ENCODE results near the gene ZC2HC1C.
A peak's percentile ranks its signal among the peaks of the same experiment; 100 is the strongest.

The ZC2HC1C gene

DNA sequence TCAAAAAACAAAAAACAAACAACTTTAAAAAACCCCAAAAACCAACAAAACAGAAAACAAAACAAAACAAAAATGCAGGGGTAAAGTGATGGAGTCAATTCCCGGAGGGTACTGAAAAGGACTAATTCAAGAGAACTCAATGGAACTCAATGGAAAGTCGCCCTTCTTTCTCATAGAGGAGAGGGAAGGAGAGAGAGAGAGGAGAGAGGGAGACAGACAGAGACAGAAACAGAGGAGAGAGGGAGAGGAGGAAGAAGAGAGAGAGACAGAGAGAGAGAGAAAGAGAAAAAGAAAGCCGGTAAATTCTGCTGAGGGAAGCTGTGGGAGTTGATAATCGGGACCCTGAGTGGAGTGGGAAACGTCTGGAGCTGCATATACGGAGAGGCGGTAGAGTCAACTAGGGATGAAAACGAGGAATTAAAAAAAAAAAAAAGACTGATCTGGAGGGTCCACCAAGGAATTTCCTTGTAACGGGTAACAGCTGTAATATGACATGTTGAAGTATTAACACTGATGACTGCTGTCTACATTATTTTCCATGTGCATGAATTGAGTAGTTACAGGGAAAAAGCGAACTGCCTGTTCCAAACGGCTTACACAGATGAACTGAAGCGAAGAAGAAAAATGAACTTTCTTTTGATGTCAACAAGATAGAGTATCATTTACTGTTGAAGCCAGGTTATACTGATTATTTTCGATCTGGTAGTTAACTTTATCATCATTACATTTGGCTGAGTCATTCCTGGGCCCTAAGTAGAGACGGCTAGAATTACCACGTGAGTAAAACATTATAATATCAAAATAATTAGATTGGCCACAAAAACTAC is 934 bp upstream of the ZC2HC1C start:
- H3K9me3 ChIP-seq (ENCODE audit: insufficient read depth, low read length), result no peaks in the 10 kb centered on the region
- H3K27ac ChIP-seq (ENCODE audit: low read depth, low read length), result peak overlapping the region; percentile 40
- no peak for TF ChIP-seq EZH2phosphoT487 (conservative IDR thresholded peaks at IDR 0.05; ENCODE audit: low read length)
- TF ChIP-seq, protein P1, sequence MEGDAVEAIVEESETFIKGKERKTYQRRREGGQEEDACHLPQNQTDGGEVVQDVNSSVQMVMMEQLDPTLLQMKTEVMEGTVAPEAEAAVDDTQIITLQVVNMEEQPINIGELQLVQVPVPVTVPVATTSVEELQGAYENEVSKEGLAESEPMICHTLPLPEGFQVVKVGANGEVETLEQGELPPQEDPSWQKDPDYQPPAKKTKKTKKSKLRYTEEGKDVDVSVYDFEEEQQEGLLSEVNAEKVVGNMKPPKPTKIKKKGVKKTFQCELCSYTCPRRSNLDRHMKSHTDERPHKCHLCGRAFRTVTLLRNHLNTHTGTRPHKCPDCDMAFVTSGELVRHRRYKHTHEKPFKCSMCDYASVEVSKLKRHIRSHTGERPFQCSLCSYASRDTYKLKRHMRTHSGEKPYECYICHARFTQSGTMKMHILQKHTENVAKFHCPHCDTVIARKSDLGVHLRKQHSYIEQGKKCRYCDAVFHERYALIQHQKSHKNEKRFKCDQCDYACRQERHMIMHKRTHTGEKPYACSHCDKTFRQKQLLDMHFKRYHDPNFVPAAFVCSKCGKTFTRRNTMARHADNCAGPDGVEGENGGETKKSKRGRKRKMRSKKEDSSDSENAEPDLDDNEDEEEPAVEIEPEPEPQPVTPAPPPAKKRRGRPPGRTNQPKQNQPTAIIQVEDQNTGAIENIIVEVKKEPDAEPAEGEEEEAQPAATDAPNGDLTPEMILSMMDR (IDR thresholded peaks at IDR 0.05; ENCODE audit: insufficient read depth, low read length, poor library complexity, severe bottlenecking), result no peak
- H3K4me3 ChIP-seq (ENCODE audit: insufficient read depth, low read length, poor library complexity, severe bottlenecking), result peak overlapping the region; percentile 65
- peaks cover 9% of the 10 kb centered on the region; the same call in 1 of the 2 replicates for H3F3A ChIP-seq (ENCODE audit: insufficient read depth)
- peak overlapping the region; percentile 96 for H3K4me2 ChIP-seq (ENCODE audit: low read depth, low read length, poor library complexity, severe bottlenecking)
- peaks cover 6% of the 10 kb centered on the region for H3K79me2 ChIP-seq (ENCODE audit: insufficient read depth, low read length)
- no peaks in the 10 kb centered on the region for H3K9me2 ChIP-seq (replicated peaks; ENCODE audit: insufficient read depth, low read length)
- peak overlapping the region; percentile 92 for H2AFZ ChIP-seq (ENCODE audit: low read depth, low read length, severe bottlenecking)
- no peaks in the 10 kb centered on the region for H3K27me3 ChIP-seq (ENCODE audit: low read length)
- H4K20me1 ChIP-seq (ENCODE audit: low read depth, low read length), result no peaks in the 10 kb centered on the region
- no peaks in the 10 kb centered on the region for H3K36me3 ChIP-seq (ENCODE audit: low read length)
- peak overlapping the region; percentile 66 for H3K9ac ChIP-seq (ENCODE audit: low read length)

DNA sequence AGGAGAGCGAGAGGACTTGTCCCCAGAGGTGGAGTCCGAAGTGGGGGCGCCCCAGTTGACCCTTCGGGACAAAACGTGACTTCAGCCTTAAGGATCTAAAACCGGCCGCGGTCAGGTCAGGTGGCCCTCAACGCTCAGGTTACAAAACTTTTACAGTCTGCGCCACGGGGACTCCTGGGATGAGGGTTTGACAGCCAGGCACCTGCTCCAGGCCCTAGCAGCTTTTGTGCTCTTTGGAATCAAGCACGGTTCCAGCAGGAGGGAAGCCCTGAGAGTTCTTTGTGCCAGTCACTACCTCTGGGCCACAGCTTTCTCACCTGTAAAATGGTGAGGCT is 337 bp downstream of the ZC2HC1C start:
- no peaks in the 10 kb centered on the region for H4K20me1 ChIP-seq (ENCODE audit: low read depth, low read length)
- H3K9ac ChIP-seq (ENCODE audit: low read length), result peak overlapping the region; percentile 66
- no peaks in the 10 kb centered on the region for H3K27me3 ChIP-seq (ENCODE audit: low read length)
- peak overlapping the region; percentile 65 for H3K4me3 ChIP-seq (ENCODE audit: insufficient read depth, low read length, poor library complexity, severe bottlenecking)
- TF ChIP-seq, protein P1 (IDR thresholded peaks at IDR 0.05; ENCODE audit: insufficient read depth, low read length, poor library complexity, severe bottlenecking), result no peak
- TF ChIP-seq EZH2phosphoT487 (conservative IDR thresholded peaks at IDR 0.05; ENCODE audit: low read length), result no peak
- no peaks in the 10 kb centered on the region for H3K9me3 ChIP-seq (ENCODE audit: insufficient read depth, low read length)
- H3K4me2 ChIP-seq (ENCODE audit: low read depth, low read length, poor library complexity, severe bottlenecking), result peak overlapping the region; percentile 96
- no peak overlapping the region for H3K27ac ChIP-seq (ENCODE audit: low read depth, low read length)
- 0 out of 2 replicates have a peak, but pooled peaks cover 3% of the 10 kb centered on the region for H3K79me2 ChIP-seq (ENCODE audit: insufficient read depth, low read length)
- H3K36me3 ChIP-seq (ENCODE audit: low read length), result no peaks in the 10 kb centered on the region
- peak overlapping the region; percentile 92 for H2AFZ ChIP-seq (ENCODE audit: low read depth, low read length, severe bottlenecking)
- H3K9me2 ChIP-seq (replicated peaks; ENCODE audit: insufficient read depth, low read length), result no peaks in the 10 kb centered on the region
- peaks cover 9% of the 10 kb centered on the region; the same call in 1 of the 2 replicates for H3F3A ChIP-seq (ENCODE audit: insufficient read depth)

DNA sequence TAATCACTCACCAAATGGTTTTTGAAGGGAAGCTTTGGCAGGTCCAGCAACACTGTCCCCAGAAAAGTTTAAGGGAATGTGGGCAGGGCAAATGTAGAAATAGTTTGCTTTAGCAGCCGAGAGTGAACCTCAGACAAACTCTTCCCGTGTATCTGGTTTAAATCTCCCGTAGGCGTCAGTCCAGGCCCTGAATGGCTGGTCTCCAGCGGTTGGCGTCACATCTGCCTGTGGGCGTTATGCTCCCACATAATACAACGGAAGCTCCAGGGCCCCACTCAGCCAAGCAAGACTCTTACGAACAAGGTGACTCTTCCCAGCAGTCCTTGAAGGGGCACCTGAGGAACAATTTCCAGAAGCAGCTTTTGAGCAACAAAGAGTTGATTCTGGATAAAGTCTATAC is 942 bp downstream of the ZC2HC1C start:
- H3K9ac ChIP-seq (ENCODE audit: low read length), result peak overlapping the region; percentile 66; the same call in 1 of the 2 replicates
- no peak overlapping the region for H3K4me2 ChIP-seq (ENCODE audit: low read depth, low read length, poor library complexity, severe bottlenecking)
- 0 out of 2 replicates have a peak, but pooled peaks cover 3% of the 10 kb centered on the region for H3K79me2 ChIP-seq (ENCODE audit: insufficient read depth, low read length)
- H3K9me2 ChIP-seq (replicated peaks; ENCODE audit: insufficient read depth, low read length), result no peaks in the 10 kb centered on the region
- H2AFZ ChIP-seq (ENCODE audit: low read depth, low read length, severe bottlenecking), result no peak overlapping the region
- H3K9me3 ChIP-seq (ENCODE audit: insufficient read depth, low read length), result no peaks in the 10 kb centered on the region
- H3K36me3 ChIP-seq (ENCODE audit: low read length), result no peaks in the 10 kb centered on the region
- no peak overlapping the region for H3K4me3 ChIP-seq (ENCODE audit: insufficient read depth, low read length, poor library complexity, severe bottlenecking)
- no peaks in the 10 kb centered on the region for H3K27me3 ChIP-seq (ENCODE audit: low read length)
- H3F3A ChIP-seq (ENCODE audit: insufficient read depth), result peaks cover 9% of the 10 kb centered on the region; the same call in 1 of the 2 replicates
- TF ChIP-seq EZH2phosphoT487 (conservative IDR thresholded peaks at IDR 0.05; ENCODE audit: low read length), result no peak
- TF ChIP-seq, protein P1 (IDR thresholded peaks at IDR 0.05; ENCODE audit: insufficient read depth, low read length, poor library complexity, severe bottlenecking), result no peak
- no peaks in the 10 kb centered on the region for H4K20me1 ChIP-seq (ENCODE audit: low read depth, low read length)
- H3K27ac ChIP-seq (ENCODE audit: low read depth, low read length), result no peak overlapping the region

All from SU-DHL-6 (cell line).